ENCODE data around the gene TNFRSF1A. TPM values are rescaled to one million over a fixed set of nuclear protein-coding genes. Genes with fewer than 3 reads are reported as not detected.
"Not testable (repeated sequence)": the region's sequence is repeated elsewhere in the genome, so short reads cannot be mapped to it uniquely, and the experiment has no call there.

TNFRSF1A gene
- total RNA-seq, 4 donors from 2014 or later = 121 to 190 (median 134) TPM

DNA sequence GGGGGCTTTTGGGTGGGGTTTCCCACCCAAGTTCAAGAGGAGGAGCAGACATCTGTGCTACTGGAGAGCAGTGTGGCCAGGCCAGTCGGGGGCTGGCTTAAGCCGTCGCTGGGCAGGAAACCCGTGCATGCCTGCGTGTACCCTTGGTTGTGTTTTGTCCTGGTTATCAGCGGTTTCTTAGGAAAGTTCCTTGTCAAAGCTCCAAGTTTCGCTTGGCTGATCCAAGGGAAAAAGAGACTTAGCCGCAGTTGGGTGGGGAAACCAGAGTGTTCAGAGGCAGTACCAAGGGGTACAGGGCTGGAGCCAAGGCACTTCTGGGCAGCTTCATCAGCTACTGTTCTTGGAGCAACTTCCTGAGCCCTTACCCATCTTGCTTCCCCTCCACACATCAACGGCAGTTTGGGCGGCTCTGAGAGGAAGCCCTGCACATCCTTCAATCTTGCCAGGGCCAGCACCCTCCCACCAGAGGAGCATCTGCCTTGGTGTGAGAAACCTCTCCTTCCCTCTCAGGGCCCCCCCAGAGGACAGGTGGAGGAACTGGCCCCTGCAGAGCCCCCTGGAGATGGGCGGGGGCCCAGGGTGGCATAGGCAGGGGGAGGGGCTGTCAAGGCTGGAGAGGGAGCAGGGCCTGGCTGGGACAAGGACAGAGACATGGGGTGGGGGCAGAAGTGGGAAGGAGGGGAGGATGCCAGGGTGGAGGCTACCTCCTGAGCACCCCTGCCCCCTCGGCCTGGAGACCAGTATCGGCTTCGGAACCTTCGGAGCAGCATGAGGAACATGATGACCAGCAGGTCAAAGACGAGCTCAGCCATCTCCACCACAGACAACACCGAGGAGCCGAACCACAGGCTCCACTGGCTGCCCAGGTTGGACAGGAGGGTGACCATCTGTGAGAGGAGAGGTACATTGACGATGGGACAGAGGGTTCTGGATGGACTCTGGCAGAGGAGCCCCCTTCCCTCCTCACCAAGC is 5.8 kb upstream of the TNFRSF1A start:
- 36 to 46% methylated on average over 10 to 15 of the region's 19 CpGs for WGBS, 2 donors
- no peaks in the 10 kb centered on the region for H3K27me3 ChIP-seq
- DNase-seq = no peak
- H3K36me3 ChIP-seq = peaks cover 0 to 57% (median 0%) of the 10 kb centered on the region in 3 donors
- peaks cover 32 to 62% (median 48%) of the 10 kb centered on the region in 3 donors for H3K4me1 ChIP-seq
- peak overlapping the region; percentile 44 to 95 (median 84) for H3K27ac ChIP-seq
- TF ChIP-seq POLR2A (IDR thresholded peaks at IDR 0.05) = peak in 1 of 4 donors; percentile 42
- TF ChIP-seq, protein P1, sequence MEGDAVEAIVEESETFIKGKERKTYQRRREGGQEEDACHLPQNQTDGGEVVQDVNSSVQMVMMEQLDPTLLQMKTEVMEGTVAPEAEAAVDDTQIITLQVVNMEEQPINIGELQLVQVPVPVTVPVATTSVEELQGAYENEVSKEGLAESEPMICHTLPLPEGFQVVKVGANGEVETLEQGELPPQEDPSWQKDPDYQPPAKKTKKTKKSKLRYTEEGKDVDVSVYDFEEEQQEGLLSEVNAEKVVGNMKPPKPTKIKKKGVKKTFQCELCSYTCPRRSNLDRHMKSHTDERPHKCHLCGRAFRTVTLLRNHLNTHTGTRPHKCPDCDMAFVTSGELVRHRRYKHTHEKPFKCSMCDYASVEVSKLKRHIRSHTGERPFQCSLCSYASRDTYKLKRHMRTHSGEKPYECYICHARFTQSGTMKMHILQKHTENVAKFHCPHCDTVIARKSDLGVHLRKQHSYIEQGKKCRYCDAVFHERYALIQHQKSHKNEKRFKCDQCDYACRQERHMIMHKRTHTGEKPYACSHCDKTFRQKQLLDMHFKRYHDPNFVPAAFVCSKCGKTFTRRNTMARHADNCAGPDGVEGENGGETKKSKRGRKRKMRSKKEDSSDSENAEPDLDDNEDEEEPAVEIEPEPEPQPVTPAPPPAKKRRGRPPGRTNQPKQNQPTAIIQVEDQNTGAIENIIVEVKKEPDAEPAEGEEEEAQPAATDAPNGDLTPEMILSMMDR (IDR thresholded peaks at IDR 0.05) = no peak
- H3K4me3 ChIP-seq = peak overlapping the region in 1 of 4 donors; percentile 29
- H3K9me3 ChIP-seq = no peaks in the 10 kb centered on the region
- intact Hi-C loops (cut with DNase I) = no loop called here

DNA sequence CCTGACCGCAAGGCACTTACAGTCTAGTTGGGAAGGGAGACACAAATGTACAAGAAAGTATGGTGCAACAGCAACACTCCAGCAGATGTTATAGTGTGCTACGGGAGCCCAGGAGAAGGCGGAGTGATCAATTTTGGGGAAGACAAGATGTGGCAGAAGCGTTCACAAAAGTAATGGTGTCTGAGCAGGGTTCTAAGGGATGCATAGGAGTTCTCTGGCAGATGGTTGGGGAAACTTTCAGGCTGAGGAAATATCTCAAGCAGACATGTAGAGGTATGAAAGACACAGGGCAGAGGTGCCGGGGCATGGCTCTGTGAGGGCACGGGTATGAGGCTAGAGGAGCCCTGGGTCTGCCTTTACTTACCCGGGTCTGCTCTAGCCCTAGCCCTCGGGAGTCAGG is 5.1 kb upstream of the TNFRSF1A start:
- Histone ChIP-seq H3K4me1 (peaks cover 33 to 64% (median 54%) of the 10 kb centered on the region in 3 donors), H3K27ac (peak overlapping the region; percentile 44 to 95 (median 84)), H3K27me3 (no peaks in the 10 kb centered on the region), H3K4me3 (peak overlapping the region in 1 of 4 donors; percentile 29), H3K9me3 (no peaks in the 10 kb centered on the region), H3K36me3 (peaks cover 0 to 52% (median 0%) of the 10 kb centered on the region in 3 donors)
- intact Hi-C loops (cut with DNase I) = no loop called here
- no peak for DNase-seq
- TF ChIP-seq, protein P1 (IDR thresholded peaks at IDR 0.05) = no peak
- TF ChIP-seq POLR2A (IDR thresholded peaks at IDR 0.05) = no peak
- 79 to 84% methylated on average over 7 to 8 of the region's 8 CpGs for WGBS, 2 donors

DNA sequence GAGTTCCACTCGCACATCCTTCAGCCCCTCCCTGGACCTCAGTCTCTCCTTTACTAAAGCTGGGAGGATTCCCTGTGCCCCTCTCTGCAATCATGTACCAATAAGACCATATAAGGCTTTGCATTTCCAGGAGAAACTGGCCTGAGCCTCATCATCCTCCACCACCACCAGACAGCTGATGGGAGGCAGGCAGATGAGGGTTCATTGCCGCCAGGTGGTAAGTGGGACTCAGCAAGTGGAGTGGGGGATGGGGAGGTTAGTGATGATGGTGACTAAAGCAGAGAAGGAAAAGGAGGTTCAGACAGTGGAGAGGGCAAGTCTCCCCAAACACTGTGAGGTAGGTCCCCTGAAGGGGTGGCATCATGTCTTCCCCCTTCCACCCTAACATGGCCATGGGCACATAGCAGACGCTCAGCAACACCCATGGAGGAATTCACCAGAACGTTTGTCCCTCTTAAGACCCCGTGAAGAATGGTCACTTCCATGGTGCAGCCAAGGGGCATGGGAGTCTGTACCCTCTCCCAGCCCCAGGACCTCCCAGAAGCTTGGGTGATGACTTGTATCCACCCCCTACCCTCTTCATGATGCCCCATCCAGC is 4.5 kb upstream of the TNFRSF1A start:
- H3K36me3 ChIP-seq = peaks cover 0 to 46% (median 0%) of the 10 kb centered on the region in 3 donors
- peaks cover 34 to 64% (median 54%) of the 10 kb centered on the region in 3 donors for H3K4me1 ChIP-seq
- H3K9me3 ChIP-seq = no peaks in the 10 kb centered on the region
- intact Hi-C loops (cut with DNase I) = no loop called here
- no peak overlapping the region for H3K4me3 ChIP-seq
- WGBS, 2 donors = 80 to 85% methylated on average over 4 to 5 of the region's 5 CpGs
- H3K27ac ChIP-seq = peak overlapping the region; percentile 70 to 95 (median 84)
- no peaks in the 10 kb centered on the region for H3K27me3 ChIP-seq
- no peak for TF ChIP-seq POLR2A (IDR thresholded peaks at IDR 0.05)
- TF ChIP-seq, protein P1 (IDR thresholded peaks at IDR 0.05) = no peak
- DNase-seq = no peak

DNA sequence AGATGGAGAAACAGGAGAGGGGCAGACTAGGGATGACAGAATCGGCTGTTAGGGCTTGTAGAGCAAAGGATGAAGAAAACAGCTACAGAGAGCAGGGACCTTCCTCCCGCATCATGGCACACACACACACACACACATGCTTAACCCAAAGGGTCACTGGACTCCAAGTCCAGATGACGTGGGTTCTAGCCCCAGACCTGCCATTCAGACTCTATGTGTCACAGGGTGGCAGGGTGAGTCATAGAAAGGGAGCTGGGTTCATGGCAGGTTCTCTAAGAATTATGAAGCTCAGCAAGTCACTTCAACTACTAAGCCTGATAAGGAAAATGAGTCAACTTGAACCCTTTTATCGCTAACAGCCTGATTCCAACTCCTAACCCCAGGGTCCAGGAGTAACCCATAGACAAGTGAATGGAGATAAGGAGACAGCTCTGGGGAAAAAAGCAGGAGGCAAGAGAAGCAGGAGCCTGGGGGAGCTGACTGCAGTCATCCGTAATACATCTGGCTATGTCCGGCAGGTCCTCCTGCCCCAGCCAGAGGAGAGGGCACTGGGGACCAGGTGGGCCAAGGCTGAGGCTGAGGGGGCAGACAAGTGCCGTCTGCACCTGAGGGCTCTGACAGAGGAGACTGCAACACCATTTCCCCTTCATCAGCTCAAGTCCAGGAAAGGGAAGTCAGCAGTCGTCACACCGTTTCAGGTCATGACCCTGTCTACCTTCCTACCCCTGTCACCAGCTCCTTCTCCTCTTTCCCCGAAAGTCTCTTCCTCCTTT is 3.6 kb upstream of the TNFRSF1A start:
- Histone ChIP-seq H3K36me3 (peaks cover 0 to 38% (median 0%) of the 10 kb centered on the region in 3 donors), H3K4me1 (peaks cover 34 to 64% (median 54%) of the 10 kb centered on the region in 3 donors), H3K9me3 (no peaks in the 10 kb centered on the region), H3K27me3 (no peaks in the 10 kb centered on the region), H3K27ac (peak overlapping the region; percentile 70 to 95 (median 84)), H3K4me3 (no peak overlapping the region)
- intact Hi-C loops (cut with DNase I) = no loop called here
- TF ChIP-seq, protein P1 (IDR thresholded peaks at IDR 0.05) = no peak
- TF ChIP-seq POLR2A (IDR thresholded peaks at IDR 0.05) = no peak
- DNase-seq = no peak
- WGBS, 2 donors = 48 to 54% methylated on average over 9 of the region's 10 CpGs

DNA sequence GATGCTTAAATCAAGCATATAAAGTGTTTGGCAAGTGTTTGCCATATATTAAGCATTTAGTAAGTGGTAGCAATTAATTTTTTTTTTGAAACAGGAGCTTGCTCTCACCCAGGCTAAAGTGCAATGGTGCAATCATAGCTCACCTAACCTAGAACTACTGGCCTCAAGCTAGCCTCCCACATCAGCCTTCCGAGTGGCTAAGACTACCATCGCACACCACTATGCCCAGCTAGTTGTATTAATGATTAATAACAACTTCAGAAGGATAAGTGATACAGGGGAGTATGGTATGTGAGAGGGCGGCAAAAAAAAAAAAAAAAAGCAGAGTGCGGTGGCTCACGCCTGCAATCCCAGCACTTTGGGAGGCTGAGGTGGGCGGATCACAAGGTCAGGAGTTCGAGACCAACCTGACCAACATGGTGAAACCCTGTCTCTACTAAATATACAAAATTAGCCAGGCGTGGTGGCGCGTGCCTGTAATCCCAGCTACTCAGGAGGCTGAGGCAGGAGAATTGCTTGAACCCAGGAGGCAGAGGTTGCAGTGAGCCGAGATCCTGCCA is 2.3 kb upstream of the TNFRSF1A start:
- H3K27ac ChIP-seq = peak overlapping the region in 3 of 4 donors; percentile 95 to 100 (median 97)
- H3K9me3 ChIP-seq; H3K4me3 ChIP-seq; H3K27me3 ChIP-seq; DNase-seq; intact Hi-C loops (cut with DNase I): not testable (repeated sequence)
- peaks cover 0 to 29% (median 0%) of the 10 kb centered on the region in 3 donors for H3K36me3 ChIP-seq
- peaks cover 42 to 75% (median 56%) of the 10 kb centered on the region in 3 donors for H3K4me1 ChIP-seq
- WGBS, 2 donors = 94 to 96% methylated on average over 9 to 11 of the region's 11 CpGs

Data from esophagus squamous epithelium (tissue), 5 donors.